ENCODE measurements around the gene TBC1D5.

GRCh38 chr3:17136136-17136721 is 606.2 kb downstream of the TBC1D5 start:
- TF ChIP-seq CTCF (IDR thresholded peaks at IDR 0.05) (no peak), POLR2A (IDR thresholded peaks at IDR 0.05) (no peak), EP300 (IDR thresholded peaks at IDR 0.05; ENCODE audit: low read depth) (no peak)
